Lower leg skin (tissue), 4 donors: ENCODE data around the gene HOXC9. TPM values are rescaled to one million over a fixed set of nuclear protein-coding genes. Genes with fewer than 3 reads are reported as not detected.

Source experiments
- DNase-seq, 2 donors: peaks; one replicate each; pipeline ENCODE4 v3.0.0-alpha.2; 2019; ENCODE audit warnings: low spot score in 2 of 2
- H3K4me3 ChIP-seq: fragments of 200-600 bp; sonication (generic); 2 replicates; pipeline ENCODE4 v1.5.1; 2017; ENCODE audit warnings: mild to moderate bottlenecking, low read depth; ENCODE audit not compliant: poor library complexity, severe bottlenecking
- CTCF ChIP-seq, 3 donors: fragments of 450-650 bp; IDR thresholded peaks; one replicate each; pipeline ENCODE4 v1.5.1; 2016; ENCODE audit warnings: antibody characterized with exemption in 3 of 3, mild to moderate bottlenecking in 3 of 3, moderate library complexity in 2 of 3
- POLR2A ChIP-seq, 2 donors: fragments of 450-650 bp; IDR thresholded peaks; one replicate each; pipeline ENCODE4 v1.6.1; 2016 to 2017; ENCODE audit warnings: antibody characterized with exemption in 2 of 2, mild to moderate bottlenecking in 1 of 2, moderate library complexity in 1 of 2
- WGBS, 2 donors: methylation state at CpG; one replicate each; pipeline ENCODE4 v1.1.5; 2018; 5-methylcytosine and 5-hydroxymethylcytosine counted together
- intact Hi-C: fragments of 100-400 bp; cut with DNase I; formaldehyde crosslinking; loops from one replicate; pipeline ENCODE4 v1.15.0; 2023; ENCODE audit warnings: low total_unique reads
- total RNA-seq, 4 donors: library from RNA; depleted of rRNA; stranded (reverse); fragments of >200 nt; gene quantifications; one replicate each; pipeline ENCODE4 v1.1.0, GENCODE V29; 2016

The HOXC9 gene
- total RNA-seq, 4 donors from 2014 or later = 9.6 to 16.8 (median 11.7) TPM

- no peak for DNase-seq
Observed at GRCh38 chr12:54003625-54004024, 3.7 kb downstream of the HOXC9 start.

GRCh38 chr12:54004063-54004840 lies 4.3 kb downstream of the HOXC9 start:
- no peak for DNase-seq
- no peak overlapping the region for H3K4me3 ChIP-seq
- WGBS, 2 donors = 44 to 59% methylated on average over 20 of the region's 20 CpGs
- intact Hi-C loops = no loop called here
- no peak for TF ChIP-seq POLR2A (IDR thresholded peaks at IDR 0.05)
- no peak for TF ChIP-seq CTCF (IDR thresholded peaks at IDR 0.05)

More at GRCh38 chr12:54003625-54004024, 3.7 kb downstream of the HOXC9 start:
- WGBS, 2 donors = 10 to 11% methylated on average over 3 of the region's 3 CpGs
- intact Hi-C loops = no loop called here
- TF ChIP-seq POLR2A (IDR thresholded peaks at IDR 0.05) (no peak), CTCF (IDR thresholded peaks at IDR 0.05) (no peak)
- H3K4me3 ChIP-seq = no peak overlapping the region

- intact Hi-C loops = no loop called here
- 36 to 54% methylated on average over 31 of the region's 31 CpGs for WGBS, 2 donors
- TF ChIP-seq CTCF (IDR thresholded peaks at IDR 0.05) (no peak), POLR2A (IDR thresholded peaks at IDR 0.05) (no peak)
- no peak overlapping the region for H3K4me3 ChIP-seq
- no peak for DNase-seq
Observed at GRCh38 chr12:54004841-54005530, 5.0 kb downstream of the HOXC9 start.

- TF ChIP-seq CTCF (IDR thresholded peaks at IDR 0.05) (no peak), POLR2A (IDR thresholded peaks at IDR 0.05) (no peak)
- 32 to 37% methylated on average over 26 of the region's 26 CpGs for WGBS, 2 donors
- no peak for DNase-seq
- no peak overlapping the region for H3K4me3 ChIP-seq
- intact Hi-C loops = no loop called here
Observed at GRCh38 chr12:54005531-54005852, 5.5 kb downstream of the HOXC9 start.

GRCh38 chr12:54005853-54006558 lies 6.0 kb downstream of the HOXC9 start:
- TF ChIP-seq CTCF (IDR thresholded peaks at IDR 0.05) = peak in 1 of 3 donors; percentile 72
- TF ChIP-seq POLR2A (IDR thresholded peaks at IDR 0.05) = no peak
- intact Hi-C loops = loop anchor here (2.0 kb wide), 1 partner anchor 197 kb away; no protein-coding TSS in a partner anchor
- WGBS, 2 donors = 7 to 12% methylated on average over 39 of the region's 39 CpGs
- no peak overlapping the region for H3K4me3 ChIP-seq
- DNase-seq = peak; percentile 90 to 98
